HG02943 (cell line): Measurements from ENCODE around the gene SPTBN4.
"Not testable (repeated sequence)": the region's sequence is repeated elsewhere in the genome, so short reads cannot be mapped to it uniquely, and the experiment has no call there.

Source experiments
- ATAC-seq: cut with Tn5 transposase; IDR thresholded peaks from one replicate; pipeline ENCODE4 v1.9.1; 2021; ENCODE audit warnings: mild to moderate bottlenecking, low read depth, moderate library complexity; ENCODE audit not compliant: unreplicated experiment

Gene SPTBN4

DNA sequence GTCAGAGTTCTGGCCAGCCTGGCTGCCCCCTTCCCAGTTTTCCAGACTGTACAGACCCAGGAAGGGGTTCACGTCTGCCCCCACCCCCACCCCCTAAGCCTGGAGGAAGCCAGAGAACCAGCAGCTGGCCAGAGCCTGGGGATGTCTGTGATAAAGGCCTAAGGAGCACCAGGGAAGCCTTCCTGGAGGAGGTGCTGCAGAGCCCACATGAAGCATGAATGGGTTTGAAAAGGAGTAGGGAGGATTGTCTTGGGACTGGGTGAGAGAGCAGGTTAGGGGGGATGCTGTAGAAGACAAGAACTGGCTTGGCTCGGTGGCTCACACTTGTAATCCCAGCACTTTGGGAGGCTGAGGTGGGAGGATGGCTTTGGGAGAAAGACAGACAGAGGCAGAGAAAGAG lies 115.7 kb downstream of the SPTBN4 start:
- ATAC-seq = no peak

DNA sequence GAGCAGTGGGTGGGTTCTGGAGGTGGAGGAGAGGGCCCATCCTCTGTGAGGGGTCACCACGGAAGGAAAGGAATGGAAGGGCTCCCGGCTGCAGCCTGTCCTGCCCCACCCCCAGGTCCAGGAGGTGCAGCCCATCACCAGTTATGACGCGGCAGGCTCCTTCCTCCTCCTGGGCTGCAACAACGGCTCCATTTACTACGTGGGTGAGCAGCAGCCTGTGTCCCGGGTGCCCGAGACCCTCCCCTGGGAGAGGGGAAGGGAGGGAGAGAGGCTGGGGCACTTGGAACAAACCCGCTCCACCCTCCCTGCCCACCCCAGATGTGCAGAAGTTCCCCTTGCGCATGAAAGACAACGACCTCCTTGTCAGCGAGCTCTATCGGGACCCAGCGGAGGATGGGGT lies 116.5 kb downstream of the SPTBN4 start:
- ATAC-seq = no peak

DNA sequence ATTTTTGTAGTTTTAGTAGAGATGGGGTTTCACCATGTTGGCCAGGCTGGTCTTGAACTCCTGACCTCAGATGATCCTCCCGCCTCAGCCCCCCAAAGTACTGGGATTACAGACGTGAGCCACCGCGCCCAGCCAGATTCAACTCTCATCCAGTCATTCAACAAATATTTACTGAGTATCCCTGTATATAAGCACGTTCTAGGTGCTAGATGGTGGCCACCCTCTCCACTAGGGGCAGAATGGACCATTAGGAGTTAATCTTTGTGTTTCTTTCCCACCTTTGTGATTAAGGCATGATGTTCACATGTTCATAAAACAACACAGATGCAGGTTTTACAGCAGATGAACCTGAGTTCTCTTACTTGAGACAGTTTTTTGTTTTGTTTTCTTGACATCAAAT lies 117.2 kb downstream of the SPTBN4 start:
- ATAC-seq = no peak

DNA sequence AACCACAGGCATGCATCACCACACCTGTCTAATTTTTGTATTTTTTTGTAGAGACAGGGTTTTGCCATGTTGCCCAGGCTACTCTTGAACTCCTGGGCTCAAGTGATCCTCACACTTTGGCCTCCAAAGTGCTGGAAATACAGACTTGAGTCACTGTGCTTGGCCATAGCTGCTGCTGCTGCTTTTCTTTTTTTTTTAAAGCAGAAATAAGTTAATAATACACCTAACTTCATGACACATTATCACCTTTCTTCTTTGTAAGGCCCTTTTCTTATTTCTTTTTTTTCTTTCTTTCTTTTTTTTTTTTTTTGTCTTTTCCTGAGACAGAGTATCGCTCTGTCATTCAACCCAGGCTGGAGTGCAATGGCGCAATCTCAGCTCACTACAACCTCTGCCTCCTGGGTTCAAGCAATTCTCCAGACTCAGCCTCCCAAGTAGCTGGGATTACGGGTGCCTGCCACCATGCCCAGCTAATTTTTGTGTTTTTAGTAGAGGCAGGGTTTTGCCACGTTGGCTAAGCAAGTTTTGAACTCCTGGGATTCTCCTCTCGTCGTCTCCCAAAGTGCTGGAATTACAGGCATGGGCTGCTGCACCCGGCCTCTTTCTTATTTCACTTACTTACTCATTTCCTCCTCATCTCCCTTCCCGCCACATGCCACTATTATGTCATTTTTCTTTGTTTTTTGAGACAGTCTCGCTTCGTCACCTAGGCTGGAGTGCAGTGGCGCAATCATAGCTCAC lies 118.6 kb downstream of the SPTBN4 start:
- no peak for ATAC-seq

DNA sequence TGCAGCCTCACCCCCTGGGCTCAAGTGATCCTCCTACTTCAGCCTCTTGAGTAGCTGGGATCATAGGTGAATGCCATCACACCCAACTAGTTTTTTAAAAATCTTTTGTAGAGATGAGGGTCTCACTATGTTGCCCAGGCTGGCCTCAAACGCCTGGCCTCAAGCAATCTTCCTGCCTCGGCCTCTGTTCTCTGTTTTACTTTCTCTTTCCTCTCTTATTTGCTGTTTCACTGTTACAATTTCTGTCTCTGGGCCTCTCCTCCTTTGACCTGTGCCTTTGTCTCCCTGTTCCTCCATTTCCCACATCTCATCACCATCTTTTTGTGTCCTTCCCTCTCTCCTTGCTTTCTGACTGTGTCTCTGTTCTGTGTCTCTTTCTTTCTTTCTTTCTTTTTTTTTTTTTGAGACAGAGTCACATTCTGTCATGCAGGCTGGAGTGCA lies 119.2 kb downstream of the SPTBN4 start:
- no peak for ATAC-seq

DNA sequence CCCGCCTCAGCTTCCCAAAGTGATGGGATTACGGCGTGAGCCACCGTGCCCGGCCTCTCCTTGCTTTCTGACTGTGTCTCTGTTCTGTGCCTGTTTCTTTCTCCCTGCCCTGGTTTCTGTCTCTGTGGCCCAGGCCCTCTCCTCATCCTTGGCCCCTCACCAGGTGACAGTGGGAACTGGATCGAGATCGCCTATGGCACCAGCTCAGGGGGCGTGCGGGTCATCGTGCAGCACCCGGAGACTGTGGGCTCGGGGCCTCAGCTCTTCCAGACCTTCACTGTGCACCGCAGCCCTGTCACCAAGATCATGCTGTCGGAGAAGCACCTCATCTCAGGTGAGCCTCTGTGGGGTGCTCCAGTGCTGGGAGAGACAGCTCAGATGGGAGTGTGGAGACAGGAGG lies 119.8 kb downstream of the SPTBN4 start:
- ATAC-seq = no peak

DNA sequence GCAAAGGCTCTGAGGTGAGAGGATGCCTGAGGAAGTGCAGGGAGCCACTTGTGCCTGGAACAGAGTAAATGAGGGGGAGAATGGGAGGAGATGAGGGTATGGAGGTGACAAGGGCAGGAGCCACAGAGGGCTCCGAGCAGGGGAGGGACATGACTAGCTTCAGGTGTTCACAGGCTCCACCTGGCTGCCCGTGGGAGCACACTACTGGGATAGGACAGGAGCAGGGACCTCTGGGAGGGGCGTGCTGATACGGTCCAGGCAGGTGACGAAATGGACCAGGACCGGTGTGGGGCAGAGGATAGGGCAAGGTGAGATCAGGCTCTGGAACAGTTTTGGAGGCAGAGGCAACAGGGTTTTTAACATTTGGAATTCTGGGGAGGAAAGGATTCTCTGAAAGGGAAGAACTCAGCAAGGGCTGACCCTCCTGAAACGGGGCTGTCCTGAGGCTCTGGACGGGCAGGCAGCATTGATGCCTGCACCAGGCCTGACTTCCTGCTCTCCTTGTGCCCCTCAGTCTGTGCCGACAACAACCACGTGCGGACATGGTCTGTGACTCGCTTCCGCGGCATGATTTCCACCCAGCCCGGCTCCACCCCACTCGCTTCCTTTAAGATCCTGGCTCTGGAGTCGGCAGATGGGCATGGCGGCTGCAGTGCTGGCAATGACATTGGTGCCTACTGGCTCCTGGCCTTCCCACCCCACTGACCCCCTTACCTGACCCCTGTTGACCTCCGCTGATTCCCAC lies 121.5 kb downstream of the SPTBN4 start:
- ATAC-seq = no peak

DNA sequence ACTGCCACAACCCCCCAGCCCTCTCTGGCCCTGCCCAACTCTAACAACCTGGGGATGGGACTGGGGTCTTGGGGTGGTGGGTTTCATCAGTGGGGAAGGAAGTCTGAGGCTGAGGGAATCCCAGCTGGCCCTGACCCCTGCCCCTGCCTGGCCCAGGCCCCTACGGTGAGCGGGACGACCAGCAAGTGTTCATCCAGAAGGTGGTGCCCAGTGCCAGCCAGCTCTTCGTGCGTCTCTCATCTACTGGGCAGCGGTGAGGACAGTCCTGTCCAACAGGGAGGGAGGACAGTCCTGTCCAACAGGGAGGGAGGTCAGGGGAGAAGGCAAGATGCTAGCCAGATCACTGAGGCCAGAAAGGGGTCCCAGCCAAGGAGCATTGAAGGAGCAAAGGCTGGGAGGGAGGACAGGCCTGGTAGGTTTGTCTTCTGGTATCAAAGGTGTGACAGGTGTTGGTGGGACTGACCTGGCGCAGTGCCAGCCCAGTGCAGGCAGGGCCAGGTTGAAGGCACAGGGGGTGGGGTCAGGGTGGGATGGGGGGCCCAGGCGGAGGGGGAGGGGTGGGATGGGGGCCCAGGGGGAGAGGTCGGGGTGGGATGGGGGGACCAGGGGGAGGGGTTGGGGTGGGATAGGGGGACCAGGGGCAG lies 122.2 kb downstream of the SPTBN4 start:
- no peak for ATAC-seq

DNA sequence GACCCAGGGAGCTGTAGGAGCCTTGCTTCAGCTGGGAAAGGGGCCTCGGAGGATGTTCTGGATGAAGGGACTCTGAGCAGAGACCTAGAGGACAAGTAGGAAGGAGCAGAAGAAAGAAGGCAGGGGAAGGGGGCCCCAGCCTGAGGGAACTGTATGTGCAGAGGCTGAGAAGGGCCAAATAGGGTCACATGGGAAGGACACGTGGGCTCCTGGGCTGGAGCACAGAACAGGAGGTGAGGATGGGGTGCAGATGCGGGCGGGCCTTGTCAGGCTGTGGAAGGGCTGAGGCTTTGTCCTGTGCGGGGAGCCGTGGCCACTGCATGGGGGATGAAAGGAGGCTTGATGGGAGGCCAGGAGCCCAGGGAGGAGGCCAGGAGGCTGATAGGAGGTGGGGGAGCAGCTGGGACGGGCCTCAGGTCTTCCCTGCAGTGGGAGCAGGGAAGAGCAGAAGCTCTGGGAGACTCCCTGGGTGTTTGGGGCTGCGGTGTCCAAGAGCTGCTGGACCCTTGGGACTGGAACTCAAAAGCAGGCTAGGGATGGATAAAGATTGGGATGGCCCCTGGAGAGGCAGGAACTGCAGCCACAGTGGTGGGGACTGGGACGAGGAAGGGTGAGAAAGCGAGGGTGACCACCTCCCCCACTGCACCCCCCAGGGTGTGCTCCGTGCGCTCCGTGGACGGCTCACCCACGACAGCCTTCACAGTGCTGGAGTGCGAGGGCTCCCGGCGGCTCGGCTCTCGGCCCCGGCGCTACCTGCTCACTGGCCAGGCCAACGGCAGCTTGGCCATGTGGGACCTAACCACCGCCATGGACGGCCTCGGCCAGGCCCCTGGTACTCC lies 123.0 kb downstream of the SPTBN4 start:
- ATAC-seq = no peak

DNA sequence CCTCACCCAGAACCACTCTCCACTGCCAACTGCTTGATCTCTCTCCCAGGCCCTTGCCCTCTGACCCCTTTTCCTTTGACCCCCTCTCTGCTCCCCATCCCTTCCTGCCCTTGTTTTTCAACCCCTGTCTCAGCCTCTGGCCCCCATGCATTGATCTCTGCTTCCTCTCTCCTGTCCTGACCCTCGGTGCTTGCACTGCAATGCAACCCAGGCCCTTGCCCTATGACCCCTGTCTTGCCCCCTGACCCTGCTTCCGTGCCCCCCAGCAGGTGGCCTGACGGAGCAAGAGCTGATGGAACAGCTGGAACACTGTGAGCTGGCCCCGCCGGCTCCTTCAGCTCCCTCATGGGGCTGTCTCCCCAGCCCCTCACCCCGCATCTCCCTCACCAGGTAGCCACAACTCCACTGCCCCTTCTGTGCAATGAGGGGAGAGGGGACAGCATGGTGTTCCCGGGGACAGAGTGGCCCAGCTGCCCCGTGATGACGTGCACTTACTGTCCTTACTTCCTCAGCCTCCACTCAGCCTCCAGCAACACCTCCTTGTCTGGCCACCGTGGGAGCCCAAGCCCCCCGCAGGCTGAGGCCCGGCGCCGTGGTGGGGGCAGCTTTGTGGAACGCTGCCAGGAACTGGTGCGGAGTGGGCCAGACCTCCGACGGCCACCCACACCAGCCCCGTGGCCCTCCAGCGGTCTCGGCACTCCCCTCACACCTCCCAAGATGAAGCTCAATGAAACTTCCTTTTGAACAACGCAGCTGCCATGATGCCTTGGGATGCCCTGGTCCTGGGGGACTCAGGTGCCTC lies 123.9 kb downstream of the SPTBN4 start:
- ATAC-seq = no peak

DNA sequence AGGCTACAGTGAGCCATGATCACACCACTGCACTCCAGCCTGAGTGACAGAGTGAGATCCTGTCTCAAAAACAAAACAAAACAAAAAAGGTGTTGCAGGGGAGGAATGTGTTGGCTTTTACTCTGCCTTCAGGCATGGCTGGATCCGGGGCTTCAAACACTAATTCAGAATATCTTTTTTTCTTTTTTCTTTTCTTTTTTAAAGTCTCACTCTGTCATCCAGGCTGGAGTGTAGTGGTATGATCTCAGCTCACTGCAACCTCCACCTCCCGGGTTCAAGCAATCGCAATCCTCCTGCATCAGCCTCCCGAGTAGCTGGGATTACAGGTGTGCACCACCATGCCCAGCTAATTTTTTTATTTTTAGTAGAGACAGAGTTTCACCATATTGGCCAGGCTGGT lies 124.9 kb downstream of the SPTBN4 start:
- ATAC-seq = not testable (repeated sequence)

DNA sequence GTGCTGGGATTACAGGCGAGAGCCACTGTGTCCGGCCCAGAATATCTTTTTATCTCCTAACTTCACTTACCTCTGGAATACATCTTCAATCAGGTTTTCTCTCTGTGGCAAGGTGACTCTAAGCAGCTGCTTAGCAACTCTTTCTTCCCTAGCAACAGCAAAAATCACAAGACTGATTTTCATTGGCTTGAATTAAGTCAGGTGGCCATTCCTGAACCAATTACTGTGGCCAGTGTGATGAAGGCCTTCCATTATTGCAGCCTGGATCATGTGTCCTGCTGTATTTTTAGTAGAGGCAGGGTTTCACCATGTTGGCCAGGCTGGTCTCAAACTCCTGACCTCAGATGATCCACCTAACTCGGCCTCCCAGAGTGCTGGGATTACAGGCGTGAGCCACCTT lies 125.4 kb downstream of the SPTBN4 start:
- peak; percentile 63 for ATAC-seq

DNA sequence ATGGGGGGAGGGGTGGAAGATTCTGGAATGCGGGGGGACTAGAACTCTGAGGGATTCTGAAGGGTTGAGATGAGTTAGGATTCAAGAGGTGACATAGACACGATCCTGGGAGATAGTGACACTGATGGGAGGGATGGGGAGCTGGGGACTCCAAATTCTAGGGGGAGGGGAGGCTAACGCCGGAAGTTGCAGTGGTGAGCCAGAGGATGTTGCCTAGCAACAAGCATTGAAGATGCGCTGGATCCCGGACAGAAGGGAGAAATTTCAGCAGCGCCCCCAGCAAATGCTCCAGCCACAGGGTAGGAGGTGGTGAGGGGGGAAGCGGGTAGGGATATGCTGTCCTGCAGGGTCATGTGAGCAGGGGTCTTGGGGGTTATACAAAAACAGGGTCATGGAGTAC lies 127.5 kb downstream of the SPTBN4 start:
- ATAC-seq = no peak

DNA sequence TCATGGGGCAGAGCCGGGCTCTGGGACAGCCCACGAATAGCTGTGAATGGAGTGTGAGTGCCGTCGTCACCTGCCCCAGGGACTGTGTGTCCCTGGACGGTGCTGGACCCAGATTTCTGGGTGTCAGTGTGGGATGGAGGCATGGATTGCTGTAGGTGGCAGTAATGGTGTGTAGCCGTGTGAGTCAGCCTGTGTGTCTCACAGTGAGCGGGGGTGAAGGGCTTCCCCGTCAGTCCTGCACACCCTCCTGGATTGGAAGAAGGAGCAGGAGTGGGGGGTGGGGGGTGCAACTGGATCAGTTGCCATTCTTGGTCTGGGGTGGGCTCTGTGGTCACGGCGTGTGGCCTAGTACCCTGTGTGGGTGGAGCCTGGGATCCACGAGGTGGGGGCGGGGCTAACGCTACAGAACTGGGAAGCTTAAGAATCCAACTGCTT lies 127.9 kb downstream of the SPTBN4 start:
- ATAC-seq = no peak

DNA sequence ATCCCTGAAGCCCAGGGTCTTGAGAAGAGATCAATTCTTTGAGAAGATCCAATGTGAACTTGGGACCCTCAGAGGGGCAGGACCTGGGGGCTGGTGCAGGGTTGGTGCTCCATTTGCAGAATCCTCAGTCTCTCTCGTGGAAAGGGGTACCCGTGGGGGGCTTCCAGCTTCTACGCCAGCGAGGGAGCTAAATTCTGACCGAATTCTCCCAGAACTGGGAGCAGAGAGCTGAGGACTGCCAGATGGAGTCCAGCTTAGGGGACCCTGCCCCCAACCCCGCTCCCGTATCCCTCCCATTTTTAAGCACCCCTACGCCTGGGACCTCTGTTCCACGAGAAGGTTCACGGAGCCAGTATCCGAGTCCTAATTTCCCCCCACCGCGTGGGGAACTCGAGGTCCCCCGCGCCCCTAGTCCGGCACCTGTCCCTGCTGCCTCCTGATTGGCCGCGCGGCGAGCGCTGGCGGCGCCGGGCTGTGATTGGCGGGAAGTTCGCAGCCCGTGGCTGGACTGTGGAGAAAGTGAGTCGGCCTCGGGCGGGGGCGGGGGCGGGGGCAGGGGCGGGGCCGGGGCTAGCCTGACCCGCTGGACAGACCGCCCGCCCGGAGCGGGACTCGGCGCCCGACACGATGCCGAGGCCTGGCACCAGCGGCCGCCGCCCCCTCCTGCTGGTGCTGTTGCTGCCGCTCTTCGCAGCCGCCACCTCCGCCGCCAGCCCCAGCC lies 130.0 kb downstream of the SPTBN4 start:
- ATAC-seq = no peak

DNA sequence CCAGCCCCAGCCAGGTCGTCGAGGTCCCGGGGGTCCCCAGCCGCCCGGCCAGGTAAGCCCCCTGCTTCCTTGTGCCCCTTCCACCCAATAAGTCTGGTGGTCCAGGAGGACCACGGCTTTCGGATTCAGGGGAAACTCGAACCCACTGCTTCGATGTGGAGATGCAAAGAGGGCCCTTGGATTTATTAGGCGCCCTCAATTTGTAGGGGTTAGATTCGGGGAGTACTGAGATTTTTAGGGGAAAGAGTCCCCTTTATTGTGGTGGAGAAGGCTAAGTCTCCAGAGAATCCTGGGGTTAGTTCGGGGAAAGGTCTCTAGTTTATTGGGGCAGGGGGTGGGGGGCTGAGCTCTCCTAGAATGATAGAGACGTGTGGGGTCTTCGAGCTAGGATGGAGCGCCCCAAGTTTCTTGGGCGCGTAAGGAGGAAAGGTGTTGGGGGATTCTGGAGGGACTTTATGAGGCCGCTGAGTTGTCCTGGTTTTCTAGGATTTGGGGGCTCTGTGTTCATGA lies 130.6 kb downstream of the SPTBN4 start:
- no peak for ATAC-seq

DNA sequence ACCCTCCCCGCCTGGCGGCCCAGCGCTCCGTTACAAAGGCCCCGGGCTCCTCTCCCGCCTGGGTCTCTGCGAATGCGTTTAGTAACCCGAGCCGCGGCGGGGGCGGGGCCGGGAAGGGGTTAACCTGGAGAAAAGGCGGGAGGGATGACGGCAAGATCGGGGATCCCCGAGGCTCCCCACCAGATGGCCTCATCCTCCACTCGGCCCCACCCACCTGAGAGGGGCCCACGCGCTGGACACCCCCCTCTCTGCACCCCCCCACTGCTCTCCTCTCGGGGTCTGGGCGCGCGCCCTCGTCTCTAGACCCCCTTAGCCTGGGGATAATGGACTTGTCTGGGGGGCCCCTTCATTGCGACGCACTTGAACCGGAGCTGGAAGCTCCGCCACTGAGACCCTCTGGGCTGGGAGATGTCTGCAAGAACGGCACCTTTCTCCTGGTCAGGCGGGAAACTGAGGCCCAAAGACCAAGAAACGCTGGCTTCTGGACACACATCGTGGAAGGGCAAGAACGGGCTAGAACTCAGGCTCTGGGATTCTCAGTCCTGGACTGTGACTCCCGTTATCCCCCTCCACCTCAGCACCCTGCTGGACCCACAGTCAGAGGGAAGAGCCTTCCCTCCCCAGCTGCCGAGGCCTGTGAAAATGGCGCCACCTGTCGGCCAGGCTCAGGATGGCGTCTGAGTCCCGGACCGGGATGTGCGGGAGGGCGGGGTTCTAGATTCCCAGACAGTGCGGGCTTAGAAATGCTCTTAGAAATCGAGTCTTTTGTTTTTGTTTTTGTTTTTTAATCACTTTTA lies 131.5 kb downstream of the SPTBN4 start:
- ATAC-seq = no peak

DNA sequence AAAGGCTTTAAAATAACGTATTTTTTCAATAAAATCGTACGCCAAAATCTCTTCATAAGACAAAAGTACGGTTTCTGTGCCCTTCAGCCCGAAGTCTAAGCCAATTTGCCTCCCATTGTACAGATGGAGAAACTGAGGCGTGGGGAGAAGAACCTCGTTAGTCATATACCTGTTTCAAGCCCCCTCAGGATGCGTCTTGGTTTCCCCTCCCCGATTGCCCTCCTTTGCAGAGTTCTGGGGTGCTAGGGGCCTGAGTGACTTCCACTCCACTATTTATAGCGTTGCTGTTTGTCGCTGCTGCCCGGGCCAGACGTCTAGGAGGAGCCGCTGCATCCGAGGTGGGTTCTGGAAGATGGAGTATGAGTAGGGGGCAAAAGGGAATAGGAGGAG lies 132.1 kb downstream of the SPTBN4 start:
- ATAC-seq = no peak
